Naive thymus-derived CD8-positive, alpha-beta T cell (primary cell): ENCODE results near the gene MCM10. TPM values are rescaled to one million over a fixed set of nuclear protein-coding genes. Genes with fewer than 3 reads are reported as not detected.

Experiments used
- ATAC-seq, 2 donors: fragments of 150-1000 bp; cut with Tn5 transposase in 1 of 2; sonication (Bioruptor Pico), chemical (Tn5 transposase) in 1 of 2; 1 replicate in 1 of 2; 2 replicates in 1 of 2; pipeline ENCODE4 v1.10.0; 2021; ENCODE audit warnings: mild to moderate bottlenecking in 2 of 2, moderate library complexity in 2 of 2
- POLR2A ChIA-PET: fragments of 350-600 bp; sonication (Branson Sonifier 250); formaldehyde crosslinking; loops from one replicate; lab custom pipeline; 2021; ENCODE audit warnings: antibody characterized with exemption; lab: Charles Lee
- DNase-seq, 10 donors: peaks; one replicate each; pipeline versions ENCODE4 v3.0.0 to v3.0.0-alpha.2; 2020 to 2022
- H3K27ac Mint-ChIP-seq, 10 donors: one replicate each; pipeline ENCODE4 v1.8.0; 2020 to 2022; ENCODE audit warnings: mild to moderate bottlenecking in 10 of 10, mixed read lengths in 10 of 10, moderate library complexity in 4 of 10, inconsistent platforms in 1 of 10
- H3K27me3 Mint-ChIP-seq, 5 donors: one replicate each; pipeline ENCODE4 v1.8.0; 2021 to 2022; ENCODE audit warnings: mixed read lengths in 5 of 5
- H3K36me3 Mint-ChIP-seq, 3 donors: one replicate each; pipeline ENCODE4 v1.8.0; 2020 to 2022; ENCODE audit warnings: mixed read lengths in 3 of 3, mild to moderate bottlenecking in 2 of 3, inconsistent platforms in 1 of 3
- H3K4me1 Mint-ChIP-seq, 4 donors: one replicate each; pipeline ENCODE4 v1.8.0; 2021 to 2022; ENCODE audit warnings: mixed read lengths in 4 of 4
- H3K4me3 Mint-ChIP-seq, 10 donors: one replicate each; pipeline ENCODE4 v1.8.0; 2020 to 2022; ENCODE audit warnings: mild to moderate bottlenecking in 10 of 10, mixed read lengths in 10 of 10, moderate library complexity in 6 of 10, inconsistent platforms in 1 of 10
- H3K9me3 Mint-ChIP-seq, 9 donors: one replicate each; pipeline ENCODE4 v1.8.0; 2020 to 2022; ENCODE audit warnings: mixed read lengths in 9 of 9, mild to moderate bottlenecking in 3 of 9, inconsistent platforms in 1 of 9, moderate library complexity in 1 of 9
- polyA plus RNA-seq, 3 donors: library from polyadenylated mRNA; unstranded; fragments of 300-500 nt; fragmentation: Illumina TruSeq; gene quantifications; one replicate each; pipeline ENCODE4 v1.2.3, GENCODE V29; 2021
- total RNA-seq, 8 experiments: library from RNA in 2 of 8; stranded (reverse) in 2 of 8; gene quantifications; one replicate each; pipeline ENCODE4 v1.2.3 and lab custom pipeline; 2021 to 2026

Gene MCM10
- total and polyA plus RNA-seq, 5 experiments from 2014 or later = 0.34 TPM; not detected in 4

GRCh38 chr10:13173616-13174015 is 12.3 kb downstream of the MCM10 start:
- no peaks in the 10 kb centered on the region for H3K4me1 Mint-ChIP-seq
- no peaks in the 10 kb centered on the region for H3K9me3 Mint-ChIP-seq
- H3K27me3 Mint-ChIP-seq = no peaks in the 10 kb centered on the region
- H3K4me3 Mint-ChIP-seq = no peak overlapping the region
- POLR2A ChIA-PET = no interaction called here
- ATAC-seq (no peak), DNase-seq (no peak)
- no peaks in the 10 kb centered on the region for H3K36me3 Mint-ChIP-seq
- H3K27ac Mint-ChIP-seq = no peak overlapping the region

- H3K27ac Mint-ChIP-seq = no peak overlapping the region
- POLR2A ChIA-PET = no interaction called here
Measured at GRCh38 chr10:13180788-13181187, 19.4 kb downstream of the MCM10 start.

GRCh38 chr10:13182424-13182823 is 21.1 kb downstream of the MCM10 start:
- peak overlapping the region in 1 of 10 donors; percentile 53 for H3K27ac Mint-ChIP-seq
- no peak overlapping the region for H3K4me3 Mint-ChIP-seq
- DNase-seq (no peak), ATAC-seq (no peak)
- POLR2A ChIA-PET = no interaction called here
- H3K4me1 Mint-ChIP-seq = no peaks in the 10 kb centered on the region
- H3K27me3 Mint-ChIP-seq = no peaks in the 10 kb centered on the region
- H3K36me3 Mint-ChIP-seq = peaks cover 0 to 4% (median 0%) of the 10 kb centered on the region in 3 donors
- H3K9me3 Mint-ChIP-seq = peaks cover 0 to 5% (median 0%) of the 10 kb centered on the region in 9 donors

More at GRCh38 chr10:13180788-13181187, 19.4 kb downstream of the MCM10 start:
- no peak overlapping the region for H3K4me3 Mint-ChIP-seq
- no peaks in the 10 kb centered on the region for H3K4me1 Mint-ChIP-seq
- H3K36me3 Mint-ChIP-seq = no peaks in the 10 kb centered on the region
- no peaks in the 10 kb centered on the region for H3K27me3 Mint-ChIP-seq
- DNase-seq (no peak), ATAC-seq (no peak)
- no peaks in the 10 kb centered on the region for H3K9me3 Mint-ChIP-seq

GRCh38 chr10:13183625-13184024 is 22.3 kb downstream of the MCM10 start:
- Mint-ChIP-seq H3K36me3 (peaks cover 0 to 4% (median 0%) of the 10 kb centered on the region in 3 donors), H3K9me3 (peaks cover 0 to 5% (median 0%) of the 10 kb centered on the region in 9 donors), H3K27me3 (no peaks in the 10 kb centered on the region), H3K4me1 (no peaks in the 10 kb centered on the region), H3K4me3 (no peak overlapping the region), H3K27ac (no peak overlapping the region)
- POLR2A ChIA-PET = no interaction called here
- DNase-seq = no peak
- ATAC-seq = no peak

- Mint-ChIP-seq H3K9me3 (peaks cover 0 to 5% (median 0%) of the 10 kb centered on the region in 9 donors), H3K27me3 (no peaks in the 10 kb centered on the region), H3K4me1 (no peaks in the 10 kb centered on the region), H3K36me3 (peaks cover 0 to 4% (median 0%) of the 10 kb centered on the region in 3 donors), H3K4me3 (no peak overlapping the region), H3K27ac (no peak overlapping the region)
- no peak for DNase-seq
- ATAC-seq = no peak
- POLR2A ChIA-PET = no interaction called here
Measured at GRCh38 chr10:13184276-13184675, 22.9 kb downstream of the MCM10 start.

- no peak for ATAC-seq
- Mint-ChIP-seq H3K4me3 (no peak overlapping the region), H3K9me3 (peaks cover 0 to 5% (median 0%) of the 10 kb centered on the region in 9 donors), H3K4me1 (no peaks in the 10 kb centered on the region), H3K36me3 (peaks cover 0 to 4% (median 0%) of the 10 kb centered on the region in 3 donors), H3K27ac (no peak overlapping the region), H3K27me3 (no peaks in the 10 kb centered on the region)
- DNase-seq = no peak
- POLR2A ChIA-PET = no interaction called here
Measured at GRCh38 chr10:13184730-13185514, 23.6 kb downstream of the MCM10 start.

- Mint-ChIP-seq H3K4me1 (no peaks in the 10 kb centered on the region), H3K27ac (no peak overlapping the region), H3K36me3 (peaks cover 0 to 4% (median 0%) of the 10 kb centered on the region in 3 donors), H3K27me3 (no peaks in the 10 kb centered on the region), H3K4me3 (no peak overlapping the region), H3K9me3 (peaks cover 0 to 5% (median 0%) of the 10 kb centered on the region in 9 donors)
- POLR2A ChIA-PET = no interaction called here
- DNase-seq = no peak
- no peak for ATAC-seq
Measured at GRCh38 chr10:13187135-13187534, 25.8 kb downstream of the MCM10 start.

GRCh38 chr10:13188593-13188992 is 27.2 kb downstream of the MCM10 start:
- POLR2A ChIA-PET = no interaction called here
- Mint-ChIP-seq H3K4me1 (no peaks in the 10 kb centered on the region), H3K27ac (peak overlapping the region in 1 of 10 donors; percentile 29), H3K27me3 (no peaks in the 10 kb centered on the region), H3K36me3 (peaks cover 0 to 4% (median 0%) of the 10 kb centered on the region in 3 donors), H3K4me3 (no peak overlapping the region), H3K9me3 (peaks cover 0 to 5% (median 0%) of the 10 kb centered on the region in 9 donors)
- ATAC-seq (no peak), DNase-seq (no peak)

- ATAC-seq (no peak), DNase-seq (no peak)
- Mint-ChIP-seq H3K4me3 (no peak overlapping the region), H3K27me3 (peaks cover 0 to 2% (median 0%) of the 10 kb centered on the region in 5 donors), H3K4me1 (no peaks in the 10 kb centered on the region), H3K9me3 (peaks cover 0 to 5% (median 0%) of the 10 kb centered on the region in 9 donors), H3K36me3 (peaks cover 0 to 4% (median 0%) of the 10 kb centered on the region in 3 donors), H3K27ac (no peak overlapping the region)
- POLR2A ChIA-PET = no interaction called here
Measured at GRCh38 chr10:13189961-13190360, 28.6 kb downstream of the MCM10 start.

- Mint-ChIP-seq H3K27ac (no peak overlapping the region), H3K4me3 (no peak overlapping the region), H3K36me3 (peaks cover 0 to 4% (median 0%) of the 10 kb centered on the region in 3 donors), H3K27me3 (peaks cover 0 to 2% (median 0%) of the 10 kb centered on the region in 5 donors), H3K4me1 (peaks cover 0 to under 1% (median 0%) of the 10 kb centered on the region in 4 donors), H3K9me3 (peaks cover 0 to 5% (median 0%) of the 10 kb centered on the region in 9 donors)
- no peak for DNase-seq
- POLR2A ChIA-PET = no interaction called here
- ATAC-seq = no peak
Measured at GRCh38 chr10:13190816-13191215, 29.5 kb downstream of the MCM10 start.

GRCh38 chr10:13191362-13191761 is 30.0 kb downstream of the MCM10 start:
- no peak for ATAC-seq
- Mint-ChIP-seq H3K27me3 (peaks cover 0 to 2% (median 0%) of the 10 kb centered on the region in 5 donors), H3K9me3 (peaks cover 0 to 5% (median 0%) of the 10 kb centered on the region in 9 donors), H3K27ac (no peak overlapping the region), H3K4me3 (no peak overlapping the region), H3K4me1 (peaks cover 0 to 1% (median 0%) of the 10 kb centered on the region in 4 donors), H3K36me3 (peaks cover 0 to 4% (median 0%) of the 10 kb centered on the region in 3 donors)
- POLR2A ChIA-PET = no interaction called here
- no peak for DNase-seq

GRCh38 chr10:13193637-13194036 is 32.3 kb downstream of the MCM10 start:
- no peak for DNase-seq
- H3K9me3 Mint-ChIP-seq = no peaks in the 10 kb centered on the region
- H3K27me3 Mint-ChIP-seq = peaks cover 0 to 2% (median 0%) of the 10 kb centered on the region in 5 donors
- peaks cover 0 to 1% (median 0%) of the 10 kb centered on the region in 4 donors for H3K4me1 Mint-ChIP-seq
- no peak overlapping the region for H3K4me3 Mint-ChIP-seq
- POLR2A ChIA-PET = no interaction called here
- H3K27ac Mint-ChIP-seq = no peak overlapping the region
- H3K36me3 Mint-ChIP-seq = no peaks in the 10 kb centered on the region
- ATAC-seq = no peak

GRCh38 chr10:13195016-13195415 is 33.7 kb downstream of the MCM10 start:
- ATAC-seq = no peak
- Mint-ChIP-seq H3K36me3 (no peaks in the 10 kb centered on the region), H3K27me3 (peaks cover 0 to 2% (median 0%) of the 10 kb centered on the region in 5 donors), H3K27ac (no peak overlapping the region), H3K4me3 (no peak overlapping the region), H3K9me3 (no peaks in the 10 kb centered on the region), H3K4me1 (peaks cover 0 to 1% (median 0%) of the 10 kb centered on the region in 4 donors)
- no peak for DNase-seq
- POLR2A ChIA-PET = no interaction called here
